HG02642 (cell line): ENCODE data around the gene GPANK1.

Experiments
- ATAC-seq: cut with Tn5 transposase; IDR thresholded peaks from one replicate; pipeline ENCODE4 v1.9.1; 2021; ENCODE audit warnings: mild to moderate bottlenecking; ENCODE audit not compliant: unreplicated experiment, poor library complexity

GPANK1 gene

GRCh38 chr6:31691564-31692108 is 26.8 kb upstream of the GPANK1 start:
- ATAC-seq: no peak

DNA sequence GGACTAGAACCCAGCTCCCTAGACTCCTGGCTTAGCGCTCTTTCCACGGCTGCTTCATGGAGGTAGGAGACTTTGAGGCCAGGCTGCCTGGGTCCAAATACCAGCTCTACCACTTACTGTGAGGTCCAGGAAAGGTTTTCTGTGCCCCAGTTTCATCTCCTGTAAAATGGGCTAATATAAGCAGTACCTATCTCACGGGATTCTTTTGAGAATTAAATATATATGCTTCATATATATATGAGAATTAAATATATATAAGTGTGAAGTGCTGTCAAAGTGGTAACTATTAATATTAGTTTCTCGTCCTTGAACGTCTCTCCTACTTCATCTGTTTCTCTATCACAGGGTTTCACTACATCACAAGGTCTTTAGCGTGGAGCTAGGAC is 26.3 kb upstream of the GPANK1 start:
- no peak for ATAC-seq

GRCh38 chr6:31690231-31691077 is 25.7 kb upstream of the GPANK1 start:
- no peak for ATAC-seq

DNA sequence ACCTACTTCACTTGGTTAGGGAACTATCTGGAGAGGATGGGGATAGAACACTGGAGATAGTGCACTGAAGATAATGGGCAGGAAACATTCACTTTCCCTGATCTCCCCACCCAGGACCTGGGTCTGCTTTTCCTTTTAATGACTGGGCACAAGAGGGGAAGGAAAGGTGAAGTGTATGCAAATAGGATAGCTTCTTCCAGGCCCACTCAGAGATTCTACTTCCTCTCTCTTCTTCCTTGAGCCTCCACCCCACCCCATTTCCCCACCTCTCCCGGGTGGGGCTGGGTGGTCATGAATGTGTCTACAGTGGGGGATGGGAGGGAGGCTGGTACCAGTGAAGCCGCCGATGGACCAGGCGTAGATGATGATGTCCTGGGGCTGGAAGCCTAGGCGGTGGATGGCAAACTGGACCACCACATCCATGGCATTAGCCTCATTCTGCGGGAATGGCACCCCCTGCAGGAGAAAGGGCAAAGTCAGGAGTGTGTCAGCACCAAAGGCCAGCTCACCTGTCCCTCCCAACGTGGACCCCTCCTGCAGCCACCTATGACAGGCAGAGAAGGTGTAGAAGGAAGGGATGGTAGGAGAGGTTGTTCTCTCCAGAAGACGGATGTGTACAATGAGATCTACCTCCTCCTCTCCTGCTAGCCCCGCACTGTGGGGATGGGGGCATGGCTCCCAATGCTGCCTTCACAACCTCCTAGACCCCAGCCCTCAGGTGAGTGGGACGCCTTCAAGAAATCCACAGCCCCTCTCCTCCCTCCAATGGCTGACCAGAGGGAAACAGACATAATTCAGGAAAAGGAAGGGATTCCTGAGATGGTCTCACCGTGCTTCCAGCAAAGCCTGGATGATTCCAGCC is 24.7 kb upstream of the GPANK1 start:
- ATAC-seq: no peak

DNA sequence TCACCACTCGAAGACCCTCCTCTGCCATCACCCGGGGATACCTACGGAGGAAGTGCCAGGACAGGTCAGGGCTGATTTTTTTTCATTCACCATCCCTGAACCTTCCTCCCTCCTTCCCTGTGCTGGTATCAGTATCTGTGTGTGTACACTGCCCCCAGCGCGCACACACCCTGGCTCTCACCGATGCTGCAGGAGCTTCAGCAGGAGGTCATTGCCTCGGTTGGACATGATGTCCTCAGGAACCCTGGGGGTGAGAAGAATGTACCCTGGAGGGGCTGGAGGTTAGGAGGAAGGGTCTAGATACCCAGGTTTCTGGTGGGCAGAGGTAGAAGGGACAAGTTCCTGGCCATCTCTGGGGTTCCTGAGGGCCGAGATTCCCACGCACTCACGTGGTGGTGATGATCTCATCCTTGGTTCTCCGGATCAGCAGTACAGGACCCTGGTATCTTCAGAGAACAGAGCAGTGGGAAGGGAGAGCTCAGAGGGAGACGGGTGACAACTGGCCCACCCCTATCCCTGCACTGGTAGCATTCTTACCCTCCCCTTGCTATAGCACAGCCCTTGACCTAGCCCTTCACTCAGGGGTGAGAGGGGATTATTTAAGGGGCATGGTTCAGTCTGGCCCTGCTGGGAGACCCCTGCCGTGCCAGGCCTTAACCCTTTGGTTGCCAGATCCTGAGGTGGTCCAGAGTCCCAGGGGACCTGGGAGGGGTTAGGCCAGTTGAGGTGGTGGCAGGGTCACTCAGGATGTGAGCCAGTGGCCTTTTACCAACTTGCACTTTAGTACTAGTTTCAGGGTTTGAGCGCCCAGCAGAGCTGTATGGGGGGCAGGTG is 23.3 kb upstream of the GPANK1 start:
- ATAC-seq: no peak

DNA sequence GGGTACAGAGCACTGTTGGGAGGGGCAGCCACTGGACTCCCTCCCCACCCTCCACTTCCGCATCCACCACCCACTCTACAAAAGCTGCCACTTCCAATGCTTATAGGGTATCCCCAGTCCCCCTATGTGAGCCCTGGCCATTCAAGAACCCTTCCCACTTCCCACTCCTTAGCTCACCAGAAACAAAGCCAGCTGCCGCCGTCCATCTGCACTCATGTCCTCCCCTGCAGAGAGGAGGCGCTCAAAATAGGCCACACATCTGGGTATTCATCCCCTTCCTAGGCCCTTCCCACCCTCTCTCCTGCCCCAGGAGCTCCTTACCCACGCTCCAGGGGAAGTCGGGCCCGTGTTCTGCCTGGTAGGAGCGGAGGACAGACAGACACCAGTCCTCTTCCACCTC is 22.5 kb upstream of the GPANK1 start:
- no peak for ATAC-seq

DNA sequence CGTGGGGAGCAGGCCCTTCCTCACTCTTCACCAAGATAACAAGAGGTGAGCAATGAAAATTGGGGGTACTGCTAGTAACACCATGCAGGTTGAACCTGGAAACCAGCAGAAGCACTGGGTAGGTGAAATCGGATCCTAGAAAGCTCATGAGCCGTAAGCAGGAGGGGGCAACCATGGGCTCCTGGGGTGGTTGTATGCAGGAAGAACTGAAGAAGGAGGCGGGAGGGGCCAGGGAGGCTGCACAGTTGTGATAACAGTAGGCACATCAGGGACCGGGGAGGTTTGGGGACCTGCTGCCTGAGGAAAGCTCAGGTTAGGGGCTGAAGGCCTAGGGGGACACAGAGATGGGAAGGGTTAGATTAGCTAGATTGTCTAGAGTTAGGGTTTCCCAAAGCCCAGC is 21.7 kb upstream of the GPANK1 start:
- no peak for ATAC-seq

- no peak for ATAC-seq
Observed at GRCh38 chr6:31683591-31683990, 18.8 kb upstream of the GPANK1 start.

DNA sequence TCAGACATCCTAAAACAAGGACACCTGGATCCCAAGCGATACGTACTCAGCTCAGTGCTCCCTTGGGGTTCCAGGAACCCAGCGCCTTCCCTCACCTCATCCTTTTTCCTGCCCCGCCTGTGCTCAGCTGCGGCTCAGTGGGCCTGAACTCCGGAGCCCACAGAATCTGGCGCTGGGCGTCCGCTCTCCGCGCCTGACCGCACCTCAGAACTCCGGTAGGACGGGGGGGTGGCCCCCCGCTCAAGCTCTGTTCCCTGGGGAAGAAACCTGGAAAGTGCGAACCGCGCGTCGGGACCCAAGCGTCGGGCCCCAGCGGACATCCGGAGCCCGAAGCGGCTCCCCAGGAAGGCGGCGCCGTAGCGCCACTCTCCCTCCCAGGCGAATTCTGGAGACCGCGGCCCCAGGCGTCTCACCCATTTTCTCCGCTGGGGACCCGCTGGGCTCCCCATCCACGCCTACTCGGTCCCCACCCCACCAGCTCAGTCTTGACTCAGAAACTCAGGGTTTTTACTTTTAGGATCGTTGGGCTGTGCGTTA is 16.4 kb upstream of the GPANK1 start:
- ATAC-seq: peak; percentile 33

DNA sequence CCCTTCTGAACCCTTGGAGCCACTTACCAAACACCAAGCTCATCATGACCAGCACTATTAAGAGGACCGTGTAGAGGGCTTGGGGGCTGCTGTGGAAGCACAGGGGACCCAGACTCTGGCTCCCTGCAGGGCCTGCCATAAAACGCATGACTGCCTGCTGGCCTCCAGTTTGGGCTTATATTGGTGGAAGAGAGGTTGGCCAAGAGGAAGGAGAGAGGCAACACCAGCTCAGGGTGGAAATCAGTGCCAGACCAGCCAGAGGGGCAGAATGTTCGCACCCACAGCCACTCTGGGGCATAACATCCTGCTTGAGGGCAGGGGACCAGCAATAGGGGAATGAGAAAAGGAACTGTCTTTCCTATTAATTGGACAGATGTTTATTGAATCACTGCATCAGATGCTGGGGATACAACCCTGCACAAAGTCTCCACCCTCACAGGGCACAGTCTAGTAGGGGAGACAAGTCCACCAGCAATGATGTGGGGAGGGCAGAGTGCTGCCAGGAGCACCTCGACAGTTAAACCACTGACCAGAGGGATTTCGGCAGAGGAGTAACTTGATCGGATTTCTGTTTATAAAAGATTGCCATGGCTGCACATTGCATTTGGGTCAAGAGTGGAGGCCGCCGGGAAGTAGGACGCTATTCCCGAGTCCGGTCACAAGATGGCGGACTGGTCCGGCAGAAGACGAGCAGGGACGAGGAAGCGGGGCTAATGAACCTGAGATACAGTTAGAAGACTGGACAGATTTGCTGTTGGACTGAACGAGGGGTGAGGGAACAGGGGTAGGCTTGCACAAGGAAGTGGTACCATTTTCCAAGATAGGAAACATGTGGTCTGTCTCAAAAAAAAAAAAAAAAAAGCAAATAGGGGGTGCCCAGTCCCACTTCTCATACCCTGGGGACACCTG is 15.7 kb upstream of the GPANK1 start, which contains the start of gene LY6G5C:
Gene LY6G5C, minus strand, starts transcription at position 842 of the 909 bp plus-strand sequence. Its CDS starts 694 bp downstream, at position 148.
- ATAC-seq: peak; percentile 53

DNA sequence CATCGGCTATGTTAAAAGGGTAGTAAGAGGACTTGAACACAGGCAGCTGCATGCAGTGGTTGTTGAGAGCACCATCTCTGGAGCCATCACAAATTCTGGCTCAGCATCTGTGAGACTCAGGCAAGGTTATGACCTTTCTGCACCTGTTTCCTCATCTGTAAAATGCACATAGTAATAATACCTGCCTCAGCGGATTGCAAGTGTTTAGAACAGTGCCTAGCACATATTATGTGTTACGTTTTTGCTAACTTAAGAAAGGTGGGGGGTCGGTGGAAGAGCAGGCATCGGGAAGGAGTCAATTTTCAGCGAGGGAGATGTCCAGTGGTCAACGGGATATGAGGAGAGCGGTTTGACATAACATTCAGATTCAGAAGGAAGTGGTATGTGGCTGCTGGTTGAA is 13.2 kb upstream of the GPANK1 start:
- ATAC-seq: no peak

DNA sequence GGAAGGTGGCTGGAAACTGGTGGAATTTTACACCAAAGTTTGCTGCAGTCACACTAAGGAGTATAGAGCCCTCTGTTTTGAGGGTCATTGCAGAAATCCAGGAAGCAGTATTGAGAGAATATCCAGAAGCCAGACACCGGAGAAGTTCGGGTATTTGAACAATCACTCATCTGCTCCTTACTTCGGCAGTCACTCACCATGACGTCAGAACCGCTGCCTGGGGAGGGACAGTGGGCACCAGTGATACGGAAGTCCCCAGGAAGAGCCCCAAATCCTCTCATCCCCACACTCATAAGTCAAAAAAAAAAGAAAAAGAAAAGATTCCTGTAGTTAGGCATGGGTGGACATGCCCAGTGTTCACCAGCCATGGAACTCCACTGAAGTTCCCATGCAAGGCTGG is 12.1 kb upstream of the GPANK1 start:
- ATAC-seq: no peak

DNA sequence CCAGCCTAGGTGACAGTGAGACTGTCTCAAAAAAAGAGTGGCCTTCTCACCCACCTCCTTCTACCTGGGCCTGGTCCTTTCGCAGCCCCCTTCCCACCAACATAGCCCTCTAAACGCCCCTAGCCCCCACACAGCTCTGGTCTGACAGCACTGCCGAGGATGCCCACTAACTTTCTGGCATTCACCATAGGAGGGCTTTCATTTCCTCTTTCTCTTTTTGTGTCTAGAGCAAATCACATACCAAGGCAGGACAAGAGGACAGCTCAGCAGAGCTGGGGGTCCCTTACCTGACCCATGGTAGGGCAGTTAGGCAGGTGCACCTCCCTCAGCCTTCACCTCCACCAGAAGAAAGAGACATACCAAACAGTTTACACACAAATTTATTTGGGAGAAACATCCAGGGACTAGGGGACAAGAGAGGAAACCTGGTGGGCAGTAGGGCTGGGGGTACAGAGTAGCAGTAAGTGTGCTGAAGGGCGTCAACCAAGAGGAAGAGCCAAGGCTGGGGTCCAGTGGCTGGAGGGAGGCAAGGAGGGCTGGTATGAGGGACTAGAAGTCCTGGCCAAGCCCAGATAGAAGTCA is 11.6 kb upstream of the GPANK1 start:
- ATAC-seq: no peak

DNA sequence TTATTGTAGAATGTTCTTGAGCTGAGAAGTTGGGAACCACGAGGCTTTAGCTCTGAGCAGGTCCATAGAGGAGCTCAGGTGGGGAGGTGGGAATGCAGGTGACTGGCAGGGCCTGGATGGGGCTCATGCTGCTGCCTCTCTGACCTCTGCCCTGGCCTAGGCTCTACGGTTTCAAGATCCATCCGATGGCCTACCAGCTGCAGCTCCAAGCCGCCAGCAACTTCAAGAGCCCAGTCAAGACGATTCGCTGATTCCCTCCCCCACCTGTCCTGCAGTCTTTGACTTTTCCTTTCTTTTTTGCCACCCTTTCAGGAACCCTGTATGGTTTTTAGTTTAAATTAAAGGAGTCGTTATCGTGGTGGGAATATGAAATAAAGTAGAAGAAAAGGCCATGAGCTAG is 4.9 kb upstream of the GPANK1 start, which contains the start of gene LY6G5B:
Gene LY6G5B, plus strand, starts transcription at position 301 of the 400 bp plus-strand sequence. CDS start 975 bp downstream, outside the sequence.
- no peak for ATAC-seq

DNA sequence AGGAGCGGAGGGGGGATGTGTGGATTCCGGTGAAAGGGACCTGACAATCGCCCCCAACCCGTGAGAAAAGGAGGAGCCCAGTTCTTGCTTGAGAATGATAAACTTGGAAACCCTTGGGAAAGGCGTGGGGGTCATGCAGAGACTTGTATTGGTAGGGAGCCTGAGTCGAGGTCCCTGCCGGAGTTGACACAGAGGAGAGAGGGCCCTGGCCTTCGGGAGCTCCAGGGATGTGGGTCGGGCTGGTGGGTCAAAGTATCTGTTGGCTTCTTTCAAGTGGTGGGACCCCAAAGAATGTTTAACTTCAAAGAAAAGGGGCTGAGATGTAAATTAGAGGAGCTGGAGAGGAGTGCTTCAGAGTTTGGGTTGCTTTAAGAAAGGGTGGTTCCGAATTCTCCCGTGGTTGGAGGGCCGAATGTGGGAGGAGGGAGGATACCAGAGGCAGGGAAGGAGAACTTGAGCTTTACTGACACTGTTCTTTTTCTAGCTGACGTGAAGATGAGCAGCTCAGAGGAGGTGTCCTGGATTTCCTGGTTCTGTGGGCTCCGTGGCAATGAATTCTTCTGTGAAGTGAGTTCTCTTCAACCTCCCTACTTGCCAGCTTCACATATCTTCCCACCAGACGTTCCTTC is 1.7 kb upstream of the GPANK1 start:
- no peak for ATAC-seq

DNA sequence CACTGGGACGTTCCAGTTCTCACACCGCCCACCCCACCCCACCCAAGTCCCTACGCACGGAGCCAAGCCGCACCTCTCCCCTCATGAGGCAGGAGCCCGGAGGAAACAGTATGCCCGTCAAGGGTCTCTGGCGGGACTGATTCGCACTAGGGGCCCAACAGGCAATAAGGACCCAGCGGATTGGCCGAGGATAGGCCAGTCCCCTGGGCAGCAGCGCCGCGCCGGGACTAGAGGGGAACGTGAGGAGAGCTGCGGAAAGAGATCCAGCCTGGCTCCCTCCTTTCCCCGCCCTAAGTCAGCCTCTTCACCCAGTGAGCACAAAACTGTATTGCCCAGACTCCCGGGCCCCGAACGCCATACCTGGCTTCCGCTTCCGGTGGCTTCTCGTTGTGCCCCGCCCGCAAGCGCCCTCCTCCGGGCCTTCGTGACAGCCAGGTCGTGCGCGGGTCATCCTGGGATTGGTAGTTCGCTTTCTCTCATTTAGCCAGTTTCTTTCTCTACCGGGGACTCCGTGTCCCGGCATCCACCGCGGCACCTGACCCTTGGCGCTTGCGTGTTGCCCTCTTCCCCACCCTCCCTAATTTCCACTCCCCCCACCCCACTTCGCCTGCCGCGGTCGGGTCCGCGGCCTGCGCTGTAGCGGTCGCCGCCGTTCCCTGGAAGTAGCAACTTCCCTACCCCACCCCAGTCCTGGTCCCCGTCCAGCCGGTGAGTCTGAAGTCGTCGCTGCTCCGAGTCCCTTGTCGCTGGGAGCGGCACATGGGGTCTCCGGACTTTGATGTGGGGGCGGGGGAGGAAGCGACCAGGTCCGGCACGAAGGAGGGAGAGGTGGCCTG is 922 bp upstream of the GPANK1 start, which contains the start of gene CSNK2B:
Gene CSNK2B, plus strand, starts transcription at position 580 of the 836 bp plus-strand sequence. CDS start 752 bp downstream, outside the sequence.
- peak; percentile 81 for ATAC-seq
